HS-27A (cell line): Measurements from ENCODE around the gene ADAMTS6.
"Not testable (repeated sequence)": the region's sequence is repeated elsewhere in the genome, so short reads cannot be mapped to it uniquely, and the experiment has no call there.

ENCODE experiments used
- DNase-seq: peaks from one replicate; pipeline ENCODE4 v3.0.0-alpha.2; 2012; ENCODE audit warnings: low read depth, missing footprints

Gene ADAMTS6

GRCh38 chr5:65197531-65198455, 283.9 kb downstream of the ADAMTS6 start:
- DNase-seq: no peak

DNA sequence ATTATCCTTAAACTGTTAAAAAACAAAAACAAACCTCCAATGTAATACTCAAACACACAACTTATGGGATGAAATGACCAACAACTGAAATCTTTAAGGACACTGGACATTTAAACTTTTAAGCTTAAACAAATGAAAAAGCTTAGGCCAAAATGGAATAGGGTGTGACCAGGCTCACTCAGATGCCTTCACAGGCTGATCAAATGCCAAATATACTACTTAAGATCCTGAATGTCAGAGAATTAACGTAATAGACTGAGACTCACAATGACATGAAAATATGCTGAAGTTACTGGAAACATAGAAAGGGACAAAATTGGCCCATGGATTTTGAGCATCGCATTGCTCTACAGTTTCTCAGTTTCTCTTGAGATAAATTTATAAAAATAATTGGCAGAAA, 286.8 kb downstream of the ADAMTS6 start:
- no peak for DNase-seq

- no peak for DNase-seq
These were observed 289.4 kb downstream of the ADAMTS6 start for GRCh38 chr5:65192331-65192730.

DNA sequence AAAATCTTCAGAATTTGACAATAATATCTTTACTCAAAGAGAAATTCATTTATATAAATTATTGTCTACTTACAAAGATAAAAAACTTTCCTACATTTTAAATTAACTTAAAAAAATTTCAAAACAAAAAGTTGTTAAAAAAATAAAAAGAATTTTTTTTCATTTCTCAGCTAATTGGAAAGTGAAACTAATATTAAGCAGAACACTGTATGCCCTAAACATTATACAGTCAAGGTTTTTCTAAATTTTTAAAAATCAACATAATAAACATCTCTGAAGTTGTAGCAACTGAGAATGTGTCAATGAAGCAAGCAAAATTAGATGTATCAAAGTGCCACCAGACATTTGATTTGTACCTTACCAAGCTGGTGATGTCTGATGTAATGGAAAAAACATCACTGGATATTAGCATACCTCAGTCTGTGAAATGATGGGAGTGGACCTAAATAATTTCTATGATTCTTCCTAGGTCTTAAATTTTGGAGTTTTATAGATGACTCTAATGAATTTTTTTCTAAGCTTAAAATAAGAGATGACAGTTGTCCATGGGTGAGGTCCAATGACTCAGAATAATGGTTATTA, 290.1 kb downstream of the ADAMTS6 start:
- no peak for DNase-seq

- DNase-seq: peak; percentile 75
These were observed 291.2 kb downstream of the ADAMTS6 start for GRCh38 chr5:65190328-65191053.

DNA sequence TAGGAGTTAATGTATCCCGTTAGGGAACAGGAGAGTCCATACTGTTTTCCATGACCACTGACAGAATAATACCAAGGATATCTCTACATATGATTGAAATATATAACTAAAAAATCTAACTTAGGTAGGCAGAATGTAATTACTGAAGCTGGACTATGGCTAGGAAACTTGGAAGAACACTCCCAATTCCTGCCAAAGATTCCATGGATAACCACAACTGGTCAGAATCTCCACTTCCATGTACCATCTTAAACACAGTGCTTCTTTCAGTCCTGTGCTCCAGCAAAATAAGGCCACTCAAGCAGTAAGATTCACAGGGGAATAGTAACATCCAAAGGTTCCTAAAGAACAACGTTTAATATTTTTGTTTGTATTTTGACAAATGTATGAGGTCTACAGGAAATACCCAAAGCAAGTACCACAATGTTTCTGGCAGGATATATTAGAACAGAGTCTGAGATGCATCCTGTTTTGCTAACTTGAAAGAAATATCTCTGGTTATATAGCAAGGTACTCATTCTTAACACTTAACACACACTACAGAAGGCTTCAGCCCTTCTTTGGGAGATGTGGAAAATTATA, 295.0 kb downstream of the ADAMTS6 start:
- no peak for DNase-seq

DNA sequence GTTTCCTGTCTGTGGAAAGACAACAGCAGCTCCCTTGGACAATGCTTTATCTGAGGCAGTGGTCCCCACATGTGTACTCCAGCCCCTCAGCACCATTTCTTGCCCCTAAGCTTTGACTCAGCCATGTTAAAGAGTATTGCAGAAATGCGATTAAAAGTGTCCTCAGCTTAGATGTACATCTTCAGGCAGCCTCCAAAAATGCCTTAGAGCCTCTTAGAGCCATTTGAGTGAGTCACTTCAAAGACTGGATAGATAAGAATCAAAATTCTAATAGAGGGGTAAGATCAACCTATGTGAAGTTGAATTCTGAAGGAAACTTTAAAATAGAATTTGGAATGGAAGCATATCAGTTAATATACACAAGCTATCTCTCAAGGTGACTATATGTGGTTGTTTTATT, 296.3 kb downstream of the ADAMTS6 start:
- DNase-seq: no peak

DNA sequence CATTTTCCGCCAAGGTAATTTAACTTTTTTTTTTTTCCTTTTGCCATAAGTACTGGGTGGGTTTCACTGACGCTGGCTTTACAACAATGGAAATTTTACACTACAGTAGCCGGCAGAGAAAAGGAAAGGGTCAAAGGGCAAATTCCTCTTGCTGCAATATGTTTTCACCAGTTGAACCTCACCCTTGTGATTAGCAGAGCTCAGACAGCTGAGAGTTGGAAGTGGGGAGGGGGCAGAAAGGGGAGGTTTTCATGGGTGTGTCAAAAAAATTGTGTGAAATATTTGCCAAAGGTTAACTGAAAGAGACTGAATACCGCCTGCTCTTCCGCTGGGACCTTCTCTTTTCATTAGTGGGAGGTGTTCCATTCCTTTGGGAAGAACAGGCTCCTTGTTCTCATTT, 296.9 kb downstream of the ADAMTS6 start:
- DNase-seq: no peak

DNA sequence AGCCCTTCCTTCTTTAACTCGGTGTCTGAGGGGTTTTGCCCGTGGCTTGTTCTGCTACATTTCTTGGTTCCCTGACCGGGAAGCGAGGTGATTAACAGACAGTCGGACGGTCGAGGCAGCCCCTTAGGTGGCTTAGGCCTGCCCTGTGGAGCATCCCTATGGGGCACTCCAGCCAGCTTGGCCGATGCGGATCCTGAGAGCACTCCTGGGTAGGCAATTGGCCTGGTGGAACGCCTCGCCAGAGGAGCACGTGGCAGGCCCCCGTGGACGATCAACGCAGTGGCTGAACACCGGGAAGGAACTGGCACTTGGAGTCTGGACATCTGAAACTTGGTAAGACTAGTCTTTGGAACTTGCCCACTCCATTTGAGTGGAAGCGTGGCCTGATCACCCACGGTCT, 307.5 kb downstream of the ADAMTS6 start:
- not testable (repeated sequence) for DNase-seq

DNA sequence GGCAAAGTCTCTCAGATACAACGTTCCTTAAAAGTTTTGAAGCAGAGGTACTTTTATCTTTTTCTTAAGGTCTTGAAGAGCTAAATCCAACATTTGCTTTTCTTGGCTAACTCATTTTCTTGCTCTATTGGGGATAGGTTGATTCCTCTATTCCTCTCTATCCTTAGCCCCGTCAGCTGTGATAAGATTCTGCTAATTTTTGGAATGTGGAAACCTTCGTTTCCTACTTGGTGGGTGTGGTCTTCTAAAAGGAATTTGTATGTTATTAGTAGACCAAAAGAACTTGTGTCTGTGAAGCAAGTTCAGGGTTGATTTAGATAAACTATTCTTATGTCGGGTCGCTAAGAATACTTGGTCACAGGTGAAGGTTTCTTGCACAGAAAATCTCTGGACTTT, 308.6 kb downstream of the ADAMTS6 start:
- no peak for DNase-seq

GRCh38 chr5:65172486-65173129, 309.1 kb downstream of the ADAMTS6 start:
- DNase-seq: no peak

- DNase-seq: no peak
These were observed 310.1 kb downstream of the ADAMTS6 start for GRCh38 chr5:65171645-65172044.

GRCh38 chr5:65163698-65164097, 318.0 kb downstream of the ADAMTS6 start:
- DNase-seq: peak; percentile 36

GRCh38 chr5:65161655-65162054, 320.1 kb downstream of the ADAMTS6 start:
- DNase-seq: no peak

DNA sequence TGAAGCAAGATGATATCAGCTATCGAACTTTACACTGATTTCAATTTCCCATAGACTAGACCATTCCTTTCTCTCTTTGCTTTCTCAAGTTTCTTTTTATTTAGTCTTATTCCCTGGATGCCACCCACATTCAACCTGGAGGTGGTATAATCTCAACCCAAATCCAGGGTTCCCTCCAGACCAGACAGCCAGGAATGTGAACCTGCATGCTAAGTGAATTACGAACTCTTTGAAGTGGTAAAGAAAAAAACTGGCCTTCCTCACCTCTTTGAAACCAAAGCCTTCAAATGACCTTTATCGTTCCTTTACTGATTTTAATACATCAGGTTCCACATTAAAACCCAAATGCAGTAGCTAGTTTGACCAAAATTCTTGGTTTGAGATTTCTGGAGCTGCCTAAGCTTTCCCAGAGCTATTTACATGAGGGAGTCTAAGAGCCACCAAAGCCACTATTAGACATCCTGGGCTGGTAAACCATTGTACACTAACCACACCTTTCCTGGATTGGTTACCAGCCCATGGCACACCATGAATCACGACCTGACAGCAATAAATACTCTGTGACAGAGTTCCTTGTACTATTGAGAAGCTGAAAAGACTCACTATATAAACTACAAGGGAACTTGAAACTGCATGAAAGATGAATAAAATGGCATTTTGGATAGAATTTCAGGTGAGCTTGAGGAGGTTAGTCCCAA, 323.7 kb downstream of the ADAMTS6 start:
- DNase-seq: no peak

- no peak for DNase-seq
These were observed 324.8 kb downstream of the ADAMTS6 start for GRCh38 chr5:65156933-65157332.

DNA sequence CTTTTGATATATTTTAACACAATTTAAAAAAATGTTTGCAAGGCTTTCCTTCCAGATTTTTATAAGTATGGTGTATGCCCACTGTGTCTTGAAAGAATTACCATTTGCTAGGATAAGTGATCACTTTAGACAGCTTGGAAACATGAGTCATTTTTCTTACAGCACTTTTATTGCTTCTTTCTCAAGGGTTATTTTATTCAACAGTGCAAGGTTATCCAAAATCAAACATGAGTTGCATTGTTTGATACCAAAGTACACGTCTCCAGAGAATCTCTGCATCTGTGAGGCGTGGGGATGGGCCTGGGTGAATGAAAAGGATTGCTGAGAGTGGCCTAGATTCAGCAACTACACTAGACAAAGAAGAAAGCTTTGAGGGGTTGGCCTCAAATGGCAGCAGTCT, 329.6 kb downstream of the ADAMTS6 start:
- no peak for DNase-seq

DNA sequence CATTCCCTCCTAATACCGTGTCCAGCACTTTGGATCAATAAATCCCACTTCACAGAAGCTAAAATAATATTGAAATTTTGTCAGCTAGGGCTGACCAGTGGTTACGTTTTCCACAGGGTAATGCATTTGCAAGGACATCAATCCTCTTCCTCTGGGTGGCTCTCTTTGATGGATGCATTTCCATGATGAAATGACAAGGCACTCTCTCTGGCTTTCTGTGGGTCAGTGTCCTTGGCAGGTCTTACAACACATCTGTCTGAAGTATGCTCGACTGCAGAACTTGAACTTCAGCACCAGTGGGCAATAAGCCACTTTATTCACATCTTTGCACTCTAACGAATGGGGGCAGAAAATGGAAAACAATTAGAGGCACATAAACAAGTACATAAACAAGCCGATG, 330.1 kb downstream of the ADAMTS6 start:
- DNase-seq: no peak

DNA sequence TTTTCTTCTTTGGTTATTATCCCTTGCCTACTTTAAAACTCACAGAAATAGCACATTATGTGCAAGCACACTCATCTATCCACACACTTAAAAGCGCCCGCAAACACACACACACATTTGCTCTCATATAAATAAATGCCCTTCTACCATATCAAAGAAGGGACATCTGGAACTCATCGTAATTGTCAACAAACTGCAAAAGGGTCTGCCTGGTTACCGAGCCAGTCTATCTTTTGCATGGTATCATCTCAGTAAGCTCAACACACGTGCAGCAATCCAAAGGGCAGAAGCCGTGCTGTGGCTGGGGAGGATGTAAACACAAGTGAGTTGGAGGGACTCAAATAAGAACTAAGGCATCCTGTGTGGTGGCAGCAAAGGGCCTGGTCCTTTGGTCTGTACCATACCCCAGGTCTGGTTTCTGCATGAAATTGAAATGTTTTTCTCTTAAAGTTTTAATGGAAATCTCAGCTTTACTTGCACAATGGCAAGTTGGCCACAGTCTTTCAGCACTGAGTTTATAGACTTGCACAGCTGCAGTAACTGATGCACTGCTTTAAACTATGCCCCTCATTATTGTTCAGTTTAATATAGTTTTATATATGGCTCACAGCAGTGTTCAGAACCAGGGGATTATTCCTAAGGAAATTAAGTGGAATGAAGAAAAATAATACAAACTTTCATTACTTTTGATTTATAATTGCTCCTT, 331.0 kb downstream of the ADAMTS6 start:
- DNase-seq: no peak

DNA sequence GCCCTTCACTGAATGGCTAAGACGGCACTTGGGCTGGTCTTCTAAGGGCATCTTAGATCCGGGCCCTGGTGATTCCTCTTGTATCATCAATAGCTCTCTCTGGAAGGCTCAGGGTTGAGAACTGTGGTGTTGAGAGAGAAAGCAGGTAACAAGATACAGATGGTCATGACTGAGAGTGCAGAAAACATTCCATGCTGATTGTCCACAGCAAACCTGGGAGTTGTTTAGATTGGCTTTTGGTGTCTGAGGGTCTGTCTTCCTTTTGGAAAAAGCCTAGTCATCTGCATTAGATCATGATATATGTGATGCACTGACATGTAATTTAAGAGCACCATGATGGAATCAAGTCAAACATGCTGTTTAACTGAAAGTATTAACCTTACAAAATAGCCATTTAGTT, 331.9 kb downstream of the ADAMTS6 start:
- no peak for DNase-seq
